ENCODE measurements around the gene PPFIBP2. TPM values are rescaled to one million over a fixed set of nuclear protein-coding genes. Genes with fewer than 3 reads are reported as not detected.
A peak's percentile ranks its signal among the peaks of the same experiment; 100 is the strongest.

The PPFIBP2 gene
- total RNA-seq, 2 donors from 2014 or later: 9.6 to 11.0 TPM

GRCh38 chr11:7574491-7575130 lies 60.8 kb downstream of the PPFIBP2 start:
- ATAC-seq (no peak), DNase-seq (ENCODE audit: low spot score) (no peak)
- Mint-ChIP-seq H3K36me3 (no peaks in the 10 kb centered on the region), H3K27ac (no peak overlapping the region), H3K4me3 (no peak overlapping the region), H3K4me1 (ENCODE audit: low read depth in 2 of 2) (peaks cover 21 to 30% of the 10 kb centered on the region in 2 donors), H3K27me3 (peaks cover 13 to 23% of the 10 kb centered on the region in 2 donors), H3K9me3 (no peaks in the 10 kb centered on the region)

GRCh38 chr11:7575841-7576725 lies 62.3 kb downstream of the PPFIBP2 start:
- no peak for DNase-seq (ENCODE audit: low spot score)

DNA sequence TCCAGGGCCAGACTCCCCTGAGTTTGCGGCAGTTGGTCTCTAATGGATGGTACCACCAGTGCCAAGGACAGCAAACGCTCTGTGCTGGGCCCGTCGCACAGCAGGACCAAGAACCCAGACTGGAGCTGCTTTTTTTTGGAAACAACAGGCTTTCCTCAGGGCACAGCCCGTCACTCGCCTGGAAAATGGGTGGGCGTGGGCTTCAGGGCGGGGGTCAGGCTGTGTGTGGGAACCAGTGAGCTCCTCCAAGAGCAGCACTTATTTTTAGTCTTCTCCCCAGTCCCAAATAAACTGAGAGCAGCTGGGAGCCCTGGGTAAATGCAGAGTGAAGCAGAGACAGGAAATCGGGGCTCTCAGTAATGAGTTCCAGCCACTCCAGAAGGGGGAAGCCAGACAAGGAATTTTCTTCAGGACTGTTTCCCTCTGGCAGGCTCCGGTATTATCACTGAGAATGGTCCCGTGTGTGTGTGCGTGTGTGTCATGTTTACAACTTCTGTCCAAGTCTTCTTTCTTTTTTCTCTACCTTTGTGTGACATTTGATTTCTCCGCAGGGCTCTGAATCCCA lies 63.0 kb downstream of the PPFIBP2 start:
- peak overlapping the region; percentile 70 for H3K4me3 Mint-ChIP-seq

More at GRCh38 chr11:7575841-7576725, 62.3 kb downstream of the PPFIBP2 start:
- H3K27ac Mint-ChIP-seq: no peak overlapping the region
- no peak overlapping the region for H3K4me3 Mint-ChIP-seq
- H3K27me3 Mint-ChIP-seq: peaks cover 13 to 23% of the 10 kb centered on the region in 2 donors
- peaks cover 21 to 30% of the 10 kb centered on the region in 2 donors for H3K4me1 Mint-ChIP-seq (ENCODE audit: low read depth in 2 of 2)
- H3K36me3 Mint-ChIP-seq: no peaks in the 10 kb centered on the region
- ATAC-seq: peak; percentile 18 to 24
- H3K9me3 Mint-ChIP-seq: no peaks in the 10 kb centered on the region

GRCh38 chr11:7577291-7578190 lies 63.7 kb downstream of the PPFIBP2 start:
- Mint-ChIP-seq H3K4me1 (ENCODE audit: low read depth in 2 of 2) (peaks cover 21 to 27% of the 10 kb centered on the region in 2 donors), H3K4me3 (peak overlapping the region; percentile 70), H3K27me3 (peaks cover 13 to 23% of the 10 kb centered on the region in 2 donors), H3K9me3 (no peaks in the 10 kb centered on the region), H3K36me3 (no peaks in the 10 kb centered on the region), H3K27ac (peak overlapping the region; percentile 42 to 52)
- DNase-seq (ENCODE audit: low spot score) (no peak), ATAC-seq (peak in 1 of 2 donors; percentile 52)

More for the DNA sequence above, 63.0 kb downstream of the PPFIBP2 start:
- no peaks in the 10 kb centered on the region for H3K36me3 Mint-ChIP-seq
- H3K9me3 Mint-ChIP-seq: no peaks in the 10 kb centered on the region
- DNase-seq (ENCODE audit: low spot score) (no peak), ATAC-seq (no peak)
- peak overlapping the region; percentile 42 to 52 for H3K27ac Mint-ChIP-seq
- H3K27me3 Mint-ChIP-seq: peaks cover 13 to 23% of the 10 kb centered on the region in 2 donors
- H3K4me1 Mint-ChIP-seq (ENCODE audit: low read depth in 2 of 2): peaks cover 21 to 30% of the 10 kb centered on the region in 2 donors

GRCh38 chr11:7578276-7578955 lies 64.6 kb downstream of the PPFIBP2 start:
- no peaks in the 10 kb centered on the region for H3K9me3 Mint-ChIP-seq
- H3K36me3 Mint-ChIP-seq: no peaks in the 10 kb centered on the region
- H3K4me3 Mint-ChIP-seq: peak overlapping the region; percentile 70
- DNase-seq (ENCODE audit: low spot score) (no peak), ATAC-seq (no peak)
- H3K27ac Mint-ChIP-seq: peak overlapping the region; percentile 42 to 52
- H3K27me3 Mint-ChIP-seq: peaks cover 13 to 29% of the 10 kb centered on the region in 2 donors
- H3K4me1 Mint-ChIP-seq (ENCODE audit: low read depth in 2 of 2): peaks cover 21 to 27% of the 10 kb centered on the region in 2 donors

DNA sequence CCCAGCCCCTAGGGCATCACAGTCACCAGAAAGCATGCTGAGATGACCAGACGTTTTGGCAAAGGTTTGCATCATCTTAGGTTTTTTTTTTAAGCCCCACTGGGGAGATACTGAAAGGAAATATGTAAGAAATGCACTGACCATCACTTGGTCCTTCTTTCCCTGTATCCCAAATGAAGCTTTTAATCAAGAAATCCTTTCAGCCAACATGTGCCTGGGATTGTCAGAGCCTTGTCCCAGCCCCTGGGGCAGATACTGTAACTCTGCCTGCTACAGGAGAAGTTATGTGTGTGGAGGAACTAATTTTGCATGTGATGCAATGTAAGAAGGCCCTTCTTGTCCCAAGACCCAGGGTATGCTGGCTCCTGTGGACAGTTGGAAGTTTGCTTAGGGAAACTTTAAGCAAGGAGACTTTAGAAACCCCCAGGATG lies 65.6 kb downstream of the PPFIBP2 start:
- DNase-seq (ENCODE audit: low spot score): no peak
- no peaks in the 10 kb centered on the region for H3K9me3 Mint-ChIP-seq
- H3K36me3 Mint-ChIP-seq: no peaks in the 10 kb centered on the region
- H3K27ac Mint-ChIP-seq: no peak overlapping the region
- H3K4me1 Mint-ChIP-seq (ENCODE audit: low read depth in 2 of 2): peaks cover 21 to 27% of the 10 kb centered on the region in 2 donors
- ATAC-seq: no peak
- peaks cover 13 to 29% of the 10 kb centered on the region in 2 donors for H3K27me3 Mint-ChIP-seq
- H3K4me3 Mint-ChIP-seq: no peak overlapping the region

DNA sequence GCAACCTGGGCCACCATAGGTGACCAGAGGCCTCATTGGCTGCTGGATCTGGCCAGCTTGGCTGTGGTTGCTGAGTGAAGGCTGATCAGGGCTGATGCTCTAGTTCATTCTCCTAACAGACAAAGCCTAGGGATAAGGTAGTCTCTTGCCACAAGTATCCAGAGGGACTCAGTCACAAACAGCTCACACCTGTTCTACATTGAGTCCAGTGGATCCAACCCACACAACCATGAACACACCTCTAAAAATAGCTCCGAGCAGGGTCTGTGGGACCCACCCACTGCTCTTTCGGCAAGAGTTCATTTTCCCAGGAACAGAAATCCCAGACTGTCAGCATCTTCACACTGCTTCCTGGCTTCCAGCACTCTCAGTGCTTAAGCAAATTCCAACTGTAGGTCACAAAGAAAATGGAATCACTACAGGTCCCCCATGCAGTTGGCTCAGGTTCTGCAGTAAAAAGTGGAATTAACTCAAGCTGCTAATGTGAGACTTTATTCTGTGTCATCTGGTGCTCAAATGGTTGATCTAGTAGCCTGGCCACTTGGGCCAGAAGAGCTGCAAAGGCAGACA lies 67.3 kb downstream of the PPFIBP2 start:
- Mint-ChIP-seq H3K27me3 (peaks cover 13 to 23% of the 10 kb centered on the region in 2 donors), H3K36me3 (no peaks in the 10 kb centered on the region), H3K27ac (no peak overlapping the region), H3K4me1 (ENCODE audit: low read depth in 2 of 2) (peaks cover 21% of the 10 kb centered on the region in 2 donors), H3K9me3 (no peaks in the 10 kb centered on the region), H3K4me3 (no peak overlapping the region)
- ATAC-seq: no peak
- DNase-seq (ENCODE audit: low spot score): no peak

DNA sequence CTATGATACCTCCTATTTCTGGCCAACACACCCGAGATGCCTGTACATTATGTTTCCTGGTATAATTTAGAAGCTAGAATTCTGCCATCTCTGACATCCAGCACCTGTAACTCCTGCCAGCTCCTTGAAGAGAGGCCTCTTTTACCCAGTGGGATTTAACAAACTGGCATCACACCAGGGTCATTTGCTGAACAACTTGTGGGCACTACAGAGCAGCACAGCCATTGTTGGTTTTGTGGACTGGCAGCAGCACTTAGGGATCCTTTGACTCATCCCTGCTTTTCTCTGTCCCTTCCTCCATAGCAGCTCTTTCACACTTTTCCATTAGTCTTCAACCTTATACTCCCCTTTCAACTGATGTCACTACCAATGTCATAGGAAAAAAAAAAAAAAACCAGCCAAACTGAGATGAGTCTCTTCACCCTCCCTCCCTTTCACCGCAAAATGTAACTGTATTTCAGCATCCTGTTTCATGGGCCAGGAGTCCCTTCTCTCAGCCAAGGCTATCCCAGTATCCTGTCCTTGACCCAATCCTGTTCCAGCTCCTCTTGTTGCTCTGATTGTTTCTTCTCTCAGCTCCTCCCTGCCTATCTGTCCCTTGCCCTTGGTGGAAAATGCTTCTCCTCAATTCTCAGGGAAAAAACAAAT lies 68.7 kb downstream of the PPFIBP2 start:
- ATAC-seq: no peak
- peaks cover 14% of the 10 kb centered on the region in 2 donors for H3K4me1 Mint-ChIP-seq (ENCODE audit: low read depth in 2 of 2)
- peaks cover 9 to 17% of the 10 kb centered on the region in 2 donors for H3K27me3 Mint-ChIP-seq
- no peak overlapping the region for H3K27ac Mint-ChIP-seq
- no peaks in the 10 kb centered on the region for H3K9me3 Mint-ChIP-seq
- DNase-seq (ENCODE audit: low spot score): no peak
- no peaks in the 10 kb centered on the region for H3K36me3 Mint-ChIP-seq
- no peak overlapping the region for H3K4me3 Mint-ChIP-seq

DNA sequence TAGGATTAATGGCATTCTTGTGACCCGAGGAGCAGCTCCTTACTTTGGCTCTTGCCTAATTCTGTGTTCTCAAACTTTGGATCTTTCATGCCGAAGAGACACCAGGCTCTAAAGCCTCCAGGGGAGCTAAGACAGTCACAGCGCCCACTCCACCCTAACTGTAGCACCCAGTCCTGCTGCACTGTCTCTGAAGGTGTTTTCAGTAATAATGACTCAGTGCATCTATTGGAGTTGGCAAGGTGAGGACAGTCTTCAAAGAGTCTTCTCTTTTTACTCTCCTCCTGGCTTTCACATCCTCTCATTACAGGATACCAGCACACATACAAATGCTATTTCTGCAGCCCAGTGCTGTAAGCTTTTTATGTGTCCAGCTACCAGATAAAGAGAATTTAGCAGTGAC lies 69.4 kb downstream of the PPFIBP2 start:
- no peaks in the 10 kb centered on the region for H3K36me3 Mint-ChIP-seq
- H3K27me3 Mint-ChIP-seq: peaks cover under 1 to 11% of the 10 kb centered on the region in 2 donors
- H3K9me3 Mint-ChIP-seq: no peaks in the 10 kb centered on the region
- ATAC-seq (peak in 1 of 2 donors; percentile 24), DNase-seq (ENCODE audit: low spot score) (no peak)
- peaks cover 6% of the 10 kb centered on the region in 2 donors for H3K4me1 Mint-ChIP-seq (ENCODE audit: low read depth in 2 of 2)
- no peak overlapping the region for H3K27ac Mint-ChIP-seq
- no peak overlapping the region for H3K4me3 Mint-ChIP-seq

DNA sequence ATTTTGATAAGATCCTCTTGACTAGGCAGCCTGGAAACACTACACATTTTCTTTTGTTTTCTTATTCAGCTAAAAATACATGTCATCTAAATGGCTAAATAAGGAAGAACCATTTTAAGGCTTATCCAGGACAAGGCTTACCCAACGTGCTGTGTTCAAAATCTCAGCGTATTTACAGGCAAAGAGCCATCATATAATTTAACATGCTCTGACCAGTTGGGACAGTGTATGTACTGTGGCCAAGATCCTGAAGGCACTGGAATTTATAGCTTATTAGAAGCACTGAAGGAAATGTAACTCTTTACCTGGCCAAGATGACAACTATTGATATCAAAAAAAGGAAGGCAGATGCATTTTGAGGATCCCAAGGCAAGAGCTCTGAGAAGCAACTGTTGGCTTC lies 71.1 kb downstream of the PPFIBP2 start:
- DNase-seq (ENCODE audit: low spot score) (no peak), ATAC-seq (no peak)
- no peaks in the 10 kb centered on the region for H3K9me3 Mint-ChIP-seq
- no peaks in the 10 kb centered on the region for H3K36me3 Mint-ChIP-seq
- no peak overlapping the region for H3K27ac Mint-ChIP-seq
- no peaks in the 10 kb centered on the region for H3K4me1 Mint-ChIP-seq (ENCODE audit: low read depth in 2 of 2)
- no peak overlapping the region for H3K4me3 Mint-ChIP-seq
- peaks cover 0 to 7% of the 10 kb centered on the region in 2 donors for H3K27me3 Mint-ChIP-seq

- H3K27me3 Mint-ChIP-seq: peaks cover 0 to 7% of the 10 kb centered on the region in 2 donors
- no peaks in the 10 kb centered on the region for H3K36me3 Mint-ChIP-seq
- H3K27ac Mint-ChIP-seq: no peak overlapping the region
- ATAC-seq (no peak), DNase-seq (ENCODE audit: low spot score) (no peak)
- H3K4me1 Mint-ChIP-seq (ENCODE audit: low read depth in 2 of 2): no peaks in the 10 kb centered on the region
- H3K9me3 Mint-ChIP-seq: no peaks in the 10 kb centered on the region
- H3K4me3 Mint-ChIP-seq: no peak overlapping the region
Observed at GRCh38 chr11:7585816-7586215, 72.0 kb downstream of the PPFIBP2 start.

DNA sequence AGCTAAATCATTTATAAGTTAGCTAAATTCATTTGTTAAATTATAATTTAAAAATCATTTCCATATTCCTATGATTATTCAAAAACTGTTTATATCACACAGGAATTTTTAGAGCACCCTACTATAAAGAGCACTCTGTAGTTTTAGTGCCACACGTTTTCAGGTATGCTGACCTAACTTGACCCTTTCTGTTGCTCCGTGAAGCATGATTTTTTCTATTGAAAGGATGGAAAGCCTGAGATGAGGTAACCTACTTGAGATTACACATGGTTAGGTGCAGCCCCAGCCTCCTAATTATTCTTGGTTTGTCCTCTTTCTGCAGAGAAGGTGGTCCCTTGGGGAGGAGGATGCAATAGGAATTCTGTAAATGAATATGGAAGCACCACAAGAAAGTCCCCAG lies 72.6 kb downstream of the PPFIBP2 start:
- no peaks in the 10 kb centered on the region for H3K4me1 Mint-ChIP-seq (ENCODE audit: low read depth in 2 of 2)
- no peak for DNase-seq (ENCODE audit: low spot score)
- H3K27me3 Mint-ChIP-seq: peaks cover 0 to 7% of the 10 kb centered on the region in 2 donors
- no peak for ATAC-seq
- H3K27ac Mint-ChIP-seq: no peak overlapping the region
- no peaks in the 10 kb centered on the region for H3K9me3 Mint-ChIP-seq
- no peak overlapping the region for H3K4me3 Mint-ChIP-seq
- no peaks in the 10 kb centered on the region for H3K36me3 Mint-ChIP-seq

Measured in natural killer cell treated with Interleukin-12 subunit alpha and Interleukin-12 subunit beta and Interleukin-15 and Interleukin-18, amount 100 ng/mL, for 72 hours (primary cell).